ENCODE results near the gene ATP13A4.

- TF ChIP-seq CTCF (IDR thresholded peaks at IDR 0.05; ENCODE audit: low read depth, low read length, poor library complexity, severe bottlenecking) (no peak), EZH2phosphoT487 (IDR thresholded peaks at IDR 0.05; ENCODE audit: borderline replicate concordance, low read length) (no peak)
Measured at GRCh38 chr3:193474446-193474845, 80.2 kb downstream of the ATP13A4 start.
